Measurements from ENCODE around the gene HSPB7.
"Not testable (repeated sequence)": the region's sequence is repeated elsewhere in the genome, so short reads cannot be mapped to it uniquely, and the experiment has no call there.

The HSPB7 gene

GRCh38 chr1:16022393-16022792 is 4.5 kb upstream of the HSPB7 start:
- no peak for DNase-seq

GRCh38 chr1:16021681-16022080 is 3.8 kb upstream of the HSPB7 start, which contains the start of gene CLCNKA:
Gene CLCNKA (plus strand): TSS chr1:16022036. CDS start chr1:16022620, 584 bp downstream.
- DNase-seq (no peak), ATAC-seq (no peak)

More at GRCh38 chr1:16022393-16022792, 4.5 kb upstream of the HSPB7 start:
- ATAC-seq: no peak

- ATAC-seq, DNase-seq: not testable (repeated sequence)
Measured at GRCh38 chr1:16020878-16021277, 3.0 kb upstream of the HSPB7 start.

GRCh38 chr1:16020325-16020724 is 2.5 kb upstream of the HSPB7 start:
- no peak for DNase-seq
- no peak for ATAC-seq

GRCh38 chr1:16019644-16020277 is 1.9 kb upstream of the HSPB7 start:
- ATAC-seq (no peak), DNase-seq (no peak)

- ATAC-seq (no peak), DNase-seq (no peak)
Measured at GRCh38 chr1:16018749-16019643, 1.2 kb upstream of the HSPB7 start.

- DNase-seq: no peak
- ATAC-seq: no peak
Measured at GRCh38 chr1:16018308-16018707, 465 bp upstream of the HSPB7 start.

GRCh38 chr1:16017076-16017460 is 775 bp downstream of the HSPB7 start:
- DNase-seq (no peak), ATAC-seq (no peak)

- DNase-seq: no peak
- no peak for ATAC-seq
Measured at GRCh38 chr1:16015960-16016901, 1.6 kb downstream of the HSPB7 start.

GRCh38 chr1:16015491-16015890 is 2.4 kb downstream of the HSPB7 start:
- no peak for ATAC-seq
- DNase-seq: no peak

GRCh38 chr1:16014509-16015482 is 3.0 kb downstream of the HSPB7 start:
- no peak for ATAC-seq
- peak; percentile 25 for DNase-seq

- DNase-seq: no peak
- ATAC-seq: no peak
Measured at GRCh38 chr1:16013908-16014258, 4.0 kb downstream of the HSPB7 start.

GRCh38 chr1:16013220-16013907 is 4.5 kb downstream of the HSPB7 start:
- ATAC-seq (peak; percentile 69), DNase-seq (peak; percentile 73)

GRCh38 chr1:16012590-16013219 is 5.1 kb downstream of the HSPB7 start:
- DNase-seq: peak; percentile 61
- ATAC-seq: peak; percentile 44

- no peak for ATAC-seq
- no peak for DNase-seq
Measured at GRCh38 chr1:16011936-16012589, 5.8 kb downstream of the HSPB7 start.

GRCh38 chr1:16010837-16011236 is 7.0 kb downstream of the HSPB7 start:
- ATAC-seq: no peak
- no peak for DNase-seq

GRCh38 chr1:16009678-16010077 is 8.2 kb downstream of the HSPB7 start:
- ATAC-seq (no peak), DNase-seq (no peak)

GRCh38 chr1:16009030-16009460 is 8.8 kb downstream of the HSPB7 start:
- DNase-seq (peak; percentile 83), ATAC-seq (no peak)

- ATAC-seq (no peak), DNase-seq (no peak)
Measured at GRCh38 chr1:16007671-16008341, 10.0 kb downstream of the HSPB7 start.

All from stimulated activated naive CD8-positive, alpha-beta T cell treated with anti-CD3 and anti-CD28 coated beads, Interleukin-15, Interleukin-2, amounts not matched to agents 100 U/mL and 50 U/mL, for 24 hours (primary cell).